HCT116 (cell line): Measurements from ENCODE around the gene ESR2. TPM values are rescaled to one million over a fixed set of nuclear protein-coding genes. Genes with fewer than 3 reads are reported as not detected.

ENCODE experiments used
- ATAC-seq: fragments of 200-7000 bp; cut with Tn5 transposase; 2 replicates; pipeline ENCODE4 v1.9.1; 2020; ENCODE audit warnings: mild to moderate bottlenecking, moderate library complexity
- BruUV-seq: library from RNA; stranded (reverse); fragments of 400-500 nt; replicated peaks from 2 replicates; lab custom pipeline; 2021; lab: Mats Ljungman, UMichigan
- CTCF ChIA-PET: fragments of 300-600 bp; sonication (Branson Sonifier 250); formaldehyde crosslinking; loops from one replicate; lab custom pipeline; 2021; ENCODE audit warnings: antibody characterized with exemption; lab: Charles Lee
- POLR2A ChIA-PET: fragments of 300-600, 350-600 bp; sonication (Branson Sonifier 250); formaldehyde crosslinking; loops from one replicate; lab custom pipeline; 2021; ENCODE audit warnings: antibody characterized with exemption; lab: Charles Lee
- RAD21 ChIA-PET, 2 experiments: fragments of 300-600 bp; sonication (Branson Sonifier 250); formaldehyde crosslinking; loops; one replicate each; lab custom pipeline; 2023; ENCODE audit warnings: low total read pairs in 2 of 2; ENCODE audit not compliant: uncharacterized antibody in 2 of 2, unreplicated experiment in 2 of 2, low non-redundant PET in 1 of 2; lab: Charles Lee
- DNase-seq: peaks from one replicate; pipeline ENCODE4 v3.0.0-alpha.2; 2010; ENCODE audit warnings: low read depth, low spot score
- H2AFZ ChIP-seq: fragments of 200-600 bp; shearing (Covaris generic), sonication (generic); 2 replicates; pipeline ENCODE4 v1.6.1; 2017; ENCODE audit warnings: low read depth, mixed run types, mixed read lengths, antibody characterized with exemption, low read length; ENCODE audit not compliant: poor library complexity, severe bottlenecking
- H3K27ac ChIP-seq: 2 replicates; pipeline ENCODE4 v1.5.1; 2012; ENCODE audit warnings: low read depth, low read length
- H3K27me3 ChIP-seq: fragments of 200-600 bp; sonication (generic); 2 replicates; pipeline ENCODE4 v1.6.1; 2016; ENCODE audit warnings: mixed run types, low read length, mixed read lengths; ENCODE audit not compliant: insufficient read depth
- H3K36me3 ChIP-seq, 2 experiments: fragments of 200-500 bp in 1 of 2; fragments of 200-600 bp in 1 of 2; sonication (Bioruptor generic) in 1 of 2; sonication (generic) in 1 of 2; 2 replicates each; pipeline versions ENCODE4 v1.5.1 to v1.6.1; 2014 to 2016; ENCODE audit warnings: low read length in 2 of 2, inconsistent platforms in 1 of 2, mixed read lengths in 1 of 2, mixed run types in 1 of 2; ENCODE audit not compliant: insufficient read depth in 2 of 2, control insufficient read depth in 1 of 2
- H3K4me1 ChIP-seq, 2 experiments: fragments of 200-600 bp in 1 of 2; sonication (generic) in 1 of 2; 2 replicates each; pipeline versions ENCODE4 v1.5.1 to v1.6.1; 2012 to 2017; ENCODE audit warnings: low read length in 2 of 2, inconsistent platforms in 1 of 2, mild to moderate bottlenecking in 1 of 2, mixed read lengths in 1 of 2, mixed run types in 1 of 2, moderate library complexity in 1 of 2; ENCODE audit not compliant: insufficient read depth in 2 of 2, control insufficient read depth in 1 of 2
- H3K4me2 ChIP-seq: fragments of 200-600 bp; sonication (generic); 2 replicates; pipeline ENCODE4 v1.6.1; 2017; ENCODE audit warnings: mixed run types, low read length, mixed read lengths
- H3K4me3 ChIP-seq, 2 experiments: fragments of 200-600 bp in 1 of 2; sonication (generic) in 1 of 2; replicated peaks in 1 of 2; 2 replicates each; pipeline ENCODE4 v1.5.1; 2011 to 2016; ENCODE audit warnings: low read length in 2 of 2, control low read depth in 1 of 2, low read depth in 1 of 2, mild to moderate bottlenecking in 1 of 2, mixed read lengths in 1 of 2, mixed run types in 1 of 2
- H3K79me2 ChIP-seq: fragments of 200-600 bp; sonication (generic); 2 replicates; pipeline ENCODE4 v1.6.1; 2017; ENCODE audit warnings: mild to moderate bottlenecking, mixed run types, low read length, moderate library complexity, mixed read lengths; ENCODE audit not compliant: insufficient read depth
- H3K9ac ChIP-seq: fragments of 200-600 bp; sonication (generic); 2 replicates; pipeline ENCODE4 v1.6.1; 2016; ENCODE audit warnings: low read length, mixed read lengths
- H3K9me2 ChIP-seq: fragments of 200-600 bp; sonication (generic), shearing (Covaris generic); 2 replicates; pipeline ENCODE4 v1.6.1; 2017; ENCODE audit warnings: mixed run types, mild to moderate bottlenecking, moderate library complexity; ENCODE audit not compliant: insufficient read depth
- H3K9me3 ChIP-seq, 2 experiments: fragments of 200-500 bp in 1 of 2; fragments of 200-600 bp in 1 of 2; sonication (Bioruptor generic) in 1 of 2; sonication (generic) in 1 of 2; 2 replicates each; pipeline ENCODE4 v1.6.1; 2014 to 2017; ENCODE audit warnings: low read length in 2 of 2, mixed read lengths in 2 of 2, inconsistent platforms in 1 of 2, low read depth in 1 of 2, mild to moderate bottlenecking in 1 of 2, mixed run types in 1 of 2, moderate library complexity in 1 of 2; ENCODE audit not compliant: control insufficient read depth in 1 of 2, insufficient read depth in 1 of 2
- H4K20me1 ChIP-seq: fragments of 200-600 bp; sonication (generic), shearing (Covaris generic); 2 replicates; pipeline ENCODE4 v1.6.1; 2017; ENCODE audit warnings: mixed run types, mild to moderate bottlenecking, moderate library complexity; ENCODE audit not compliant: insufficient read depth
- ATF3 ChIP-seq: IDR thresholded peaks from 2 replicates; pipeline ENCODE4 v1.6.1; 2012
- EGR1 ChIP-seq: IDR thresholded peaks from 2 replicates; pipeline ENCODE4 v1.6.1; 2012; ENCODE audit warnings: low read depth
- EZH2 ChIP-seq: fragments of 200-600 bp; sonication (generic); IDR thresholded peaks from 2 replicates; pipeline ENCODE4 v1.6.1; 2017; ENCODE audit warnings: antibody characterized with exemption, mixed run types
- EZH2phosphoT487 ChIP-seq: fragments of 200-600 bp; IDR thresholded peaks from 2 replicates; pipeline ENCODE4 v1.6.1; 2018; ENCODE audit warnings: antibody characterized with exemption, borderline replicate concordance
- FOSL1 ChIP-seq: IDR thresholded peaks from 2 replicates; pipeline ENCODE4 v1.6.1; 2012; ENCODE audit warnings: low read depth
- POLR2A ChIP-seq: IDR thresholded peaks from 2 replicates; pipeline ENCODE4 v1.7.0; 2011; ENCODE audit warnings: borderline replicate concordance; ENCODE audit not compliant: insufficient read depth, insufficient read length; ENCODE audit errors: extremely low read depth
- RAD21 ChIP-seq: IDR thresholded peaks from 2 replicates; pipeline ENCODE4 v1.6.1; 2012; ENCODE audit warnings: low read depth, mild to moderate bottlenecking
- SP1 ChIP-seq: IDR thresholded peaks from 2 replicates; pipeline ENCODE4 v1.6.1; 2012; ENCODE audit warnings: low read depth
- SRF ChIP-seq: IDR thresholded peaks from 2 replicates; pipeline ENCODE4 v1.6.1; 2012; ENCODE audit warnings: low read depth
- ZBTB33 ChIP-seq: IDR thresholded peaks from 2 replicates; pipeline ENCODE4 v1.6.1; 2011; ENCODE audit warnings: mild to moderate bottlenecking, low read length, moderate library complexity; ENCODE audit not compliant: insufficient replicate concordance; ENCODE audit errors: extremely low read depth
- ZFX ChIP-seq: fragments of 450-650 bp; IDR thresholded peaks from 2 replicates; pipeline ENCODE4 v1.6.1; 2017
- ZNF274 ChIP-seq: fragments of 200-500 bp; sonication (Bioruptor generic); IDR thresholded peaks from 2 replicates; pipeline ENCODE4 v1.6.1; 2014; ENCODE audit warnings: mild to moderate bottlenecking, low read depth, low read length, inconsistent platforms
- intact Hi-C: fragments of 100-400 bp; cut with micrococcal nuclease; formaldehyde crosslinking; loops from 2 replicates; pipeline ENCODE4 v1.10.0; 2022
- total RNA-seq: library from RNA; stranded (reverse); gene quantifications from one replicate; pipeline ENCODE4 v1.2.1, GENCODE V29; 2021; ENCODE audit not compliant: unreplicated experiment

The ESR2 gene
- total RNA-seq, 1 experiment from 2014 or later = 0.32 TPM

DNA sequence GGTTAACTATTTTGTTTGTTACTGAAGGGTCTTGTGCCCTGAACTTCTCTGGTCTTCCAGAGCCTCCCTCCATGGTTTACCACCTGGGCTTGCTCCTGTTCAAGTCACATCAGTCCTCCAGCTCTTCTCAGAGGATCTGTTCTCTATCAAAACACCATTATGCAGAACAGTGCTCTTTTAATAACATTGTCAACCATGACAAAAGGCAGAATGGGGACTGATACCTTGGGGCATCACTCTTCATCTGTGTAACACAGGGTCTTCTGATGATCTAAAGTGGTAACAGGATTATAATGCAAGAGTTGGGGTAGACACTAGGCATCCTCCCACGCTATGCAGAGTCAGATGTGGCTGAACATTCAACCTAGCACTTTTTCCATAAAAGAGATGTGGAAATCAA is 38.4 kb downstream of the ESR2 start:
- H3K4me1 ChIP-seq = no peaks in the 10 kb centered on the region
- no peak for DNase-seq
- intact Hi-C loops = no loop called here
- RAD21 ChIA-PET = no interaction called here
- no peaks in the 10 kb centered on the region for H3K9me3 ChIP-seq
- H3K27ac ChIP-seq = no peak overlapping the region
- no peaks in the 10 kb centered on the region for H3K36me3 ChIP-seq
- POLR2A ChIA-PET = no interaction called here
- BruUV-seq = no TSS peak
- no peaks in the 10 kb centered on the region for H4K20me1 ChIP-seq
- H3K27me3 ChIP-seq = no peaks in the 10 kb centered on the region
- CTCF ChIA-PET = no interaction called here
- no peak overlapping the region for H2AFZ ChIP-seq
- TF ChIP-seq ZFX (no peak), SP1 (no peak), EGR1 (no peak), FOSL1 (no peak), ATF3 (no peak), ZNF274 (no peak), EZH2phosphoT487 (no peak), EZH2 (no peak), POLR2A (no peak), SRF (no peak), RAD21 (no peak), ZBTB33 (no peak)
- H3K79me2 ChIP-seq = no peaks in the 10 kb centered on the region
- H3K4me3 ChIP-seq = no peak overlapping the region
- H3K9ac ChIP-seq = no peak overlapping the region
- ATAC-seq = no peak
- no peaks in the 10 kb centered on the region for H3K9me2 ChIP-seq
- H3K4me2 ChIP-seq = no peak overlapping the region
